ENCODE data around the gene CACHD1.

DNA sequence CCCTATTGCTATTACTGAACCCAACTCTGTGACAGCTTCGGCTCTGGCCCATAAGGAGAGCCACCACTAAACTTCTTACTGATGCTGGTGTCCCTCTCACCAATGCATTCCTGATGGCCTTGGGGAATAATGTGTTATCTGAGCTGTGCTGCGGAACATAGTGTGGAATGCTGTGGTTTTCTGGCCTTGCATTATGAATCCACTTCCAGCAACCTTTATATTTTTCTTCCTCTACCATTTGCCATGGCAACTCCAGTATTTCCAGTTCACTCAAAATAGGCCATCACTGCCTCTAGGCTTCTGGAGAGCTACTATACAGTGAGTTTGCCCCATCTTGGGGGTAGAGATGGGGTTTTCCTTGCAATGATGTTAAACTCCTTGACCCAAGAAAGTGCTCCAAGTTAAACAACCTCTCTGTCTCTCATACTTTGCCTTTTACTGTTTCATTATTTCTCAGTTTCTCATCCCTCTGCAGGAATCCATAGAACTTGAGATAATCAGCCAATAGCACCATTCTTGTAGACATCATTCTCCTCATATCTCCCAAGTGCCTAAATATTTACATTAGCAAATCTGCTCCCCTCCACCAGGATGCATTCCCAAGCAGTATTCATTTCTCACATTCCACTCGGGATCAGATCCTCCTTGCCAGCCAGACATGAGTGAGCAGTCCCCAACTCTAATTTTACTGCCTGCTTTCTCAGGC lies 263.8 kb downstream of the CACHD1 start:
- TF ChIP-seq, protein P1, sequence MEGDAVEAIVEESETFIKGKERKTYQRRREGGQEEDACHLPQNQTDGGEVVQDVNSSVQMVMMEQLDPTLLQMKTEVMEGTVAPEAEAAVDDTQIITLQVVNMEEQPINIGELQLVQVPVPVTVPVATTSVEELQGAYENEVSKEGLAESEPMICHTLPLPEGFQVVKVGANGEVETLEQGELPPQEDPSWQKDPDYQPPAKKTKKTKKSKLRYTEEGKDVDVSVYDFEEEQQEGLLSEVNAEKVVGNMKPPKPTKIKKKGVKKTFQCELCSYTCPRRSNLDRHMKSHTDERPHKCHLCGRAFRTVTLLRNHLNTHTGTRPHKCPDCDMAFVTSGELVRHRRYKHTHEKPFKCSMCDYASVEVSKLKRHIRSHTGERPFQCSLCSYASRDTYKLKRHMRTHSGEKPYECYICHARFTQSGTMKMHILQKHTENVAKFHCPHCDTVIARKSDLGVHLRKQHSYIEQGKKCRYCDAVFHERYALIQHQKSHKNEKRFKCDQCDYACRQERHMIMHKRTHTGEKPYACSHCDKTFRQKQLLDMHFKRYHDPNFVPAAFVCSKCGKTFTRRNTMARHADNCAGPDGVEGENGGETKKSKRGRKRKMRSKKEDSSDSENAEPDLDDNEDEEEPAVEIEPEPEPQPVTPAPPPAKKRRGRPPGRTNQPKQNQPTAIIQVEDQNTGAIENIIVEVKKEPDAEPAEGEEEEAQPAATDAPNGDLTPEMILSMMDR (IDR thresholded peaks at IDR 0.05): no peak
- TF ChIP-seq POLR2AphosphoS5 (IDR thresholded peaks at IDR 0.05; ENCODE audit: low read depth, low read length) (no peak), TCF7L2 (IDR thresholded peaks at IDR 0.05; ENCODE audit: low read depth, low read length) (no peak)
- TF ChIP-seq, protein P2, sequence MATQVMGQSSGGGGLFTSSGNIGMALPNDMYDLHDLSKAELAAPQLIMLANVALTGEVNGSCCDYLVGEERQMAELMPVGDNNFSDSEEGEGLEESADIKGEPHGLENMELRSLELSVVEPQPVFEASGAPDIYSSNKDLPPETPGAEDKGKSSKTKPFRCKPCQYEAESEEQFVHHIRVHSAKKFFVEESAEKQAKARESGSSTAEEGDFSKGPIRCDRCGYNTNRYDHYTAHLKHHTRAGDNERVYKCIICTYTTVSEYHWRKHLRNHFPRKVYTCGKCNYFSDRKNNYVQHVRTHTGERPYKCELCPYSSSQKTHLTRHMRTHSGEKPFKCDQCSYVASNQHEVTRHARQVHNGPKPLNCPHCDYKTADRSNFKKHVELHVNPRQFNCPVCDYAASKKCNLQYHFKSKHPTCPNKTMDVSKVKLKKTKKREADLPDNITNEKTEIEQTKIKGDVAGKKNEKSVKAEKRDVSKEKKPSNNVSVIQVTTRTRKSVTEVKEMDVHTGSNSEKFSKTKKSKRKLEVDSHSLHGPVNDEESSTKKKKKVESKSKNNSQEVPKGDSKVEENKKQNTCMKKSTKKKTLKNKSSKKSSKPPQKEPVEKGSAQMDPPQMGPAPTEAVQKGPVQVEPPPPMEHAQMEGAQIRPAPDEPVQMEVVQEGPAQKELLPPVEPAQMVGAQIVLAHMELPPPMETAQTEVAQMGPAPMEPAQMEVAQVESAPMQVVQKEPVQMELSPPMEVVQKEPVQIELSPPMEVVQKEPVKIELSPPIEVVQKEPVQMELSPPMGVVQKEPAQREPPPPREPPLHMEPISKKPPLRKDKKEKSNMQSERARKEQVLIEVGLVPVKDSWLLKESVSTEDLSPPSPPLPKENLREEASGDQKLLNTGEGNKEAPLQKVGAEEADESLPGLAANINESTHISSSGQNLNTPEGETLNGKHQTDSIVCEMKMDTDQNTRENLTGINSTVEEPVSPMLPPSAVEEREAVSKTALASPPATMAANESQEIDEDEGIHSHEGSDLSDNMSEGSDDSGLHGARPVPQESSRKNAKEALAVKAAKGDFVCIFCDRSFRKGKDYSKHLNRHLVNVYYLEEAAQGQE (IDR thresholded peaks at IDR 0.05; ENCODE audit: insufficient read depth in 1 of 2, low read depth in 2 of 2, low read length in 1 of 2): no peak
